Omental fat pad (tissue), 4 donors: Measurements from ENCODE around the gene PACS2. TPM values are rescaled to one million over a fixed set of nuclear protein-coding genes. Genes with fewer than 3 reads are reported as not detected.
"Not testable (repeated sequence)": the region's sequence is repeated elsewhere in the genome, so short reads cannot be mapped to it uniquely, and the experiment has no call there.

Experiments
- ATAC-seq: fragments of 150-250 bp; one replicate; pipeline ENCODE4 v1.9.1; 2016; ENCODE audit warnings: mild to moderate bottlenecking, moderate library complexity; ENCODE audit not compliant: low FRiP score
- DNase-seq: peaks from one replicate; pipeline ENCODE4 v3.0.0-alpha.2; 2019; ENCODE audit warnings: low spot score
- total RNA-seq, 4 donors: library from RNA; depleted of rRNA; stranded (reverse); fragments of >200 nt; gene quantifications; one replicate each; pipeline ENCODE4 v1.1.0, GENCODE V29; 2016
- TF ChIP-seq, protein P1 (sequence below), 3 donors: fragments of 450-650 bp; IDR thresholded peaks; one replicate each; pipeline ENCODE4 v1.5.1; 2016 to 2017; ENCODE audit warnings: antibody characterized with exemption in 3 of 3, mild to moderate bottlenecking in 3 of 3, moderate library complexity in 2 of 3

The PACS2 gene
- total RNA-seq, 4 donors from 2014 or later, result 47.5 to 78.5 (median 68.9) TPM

DNA sequence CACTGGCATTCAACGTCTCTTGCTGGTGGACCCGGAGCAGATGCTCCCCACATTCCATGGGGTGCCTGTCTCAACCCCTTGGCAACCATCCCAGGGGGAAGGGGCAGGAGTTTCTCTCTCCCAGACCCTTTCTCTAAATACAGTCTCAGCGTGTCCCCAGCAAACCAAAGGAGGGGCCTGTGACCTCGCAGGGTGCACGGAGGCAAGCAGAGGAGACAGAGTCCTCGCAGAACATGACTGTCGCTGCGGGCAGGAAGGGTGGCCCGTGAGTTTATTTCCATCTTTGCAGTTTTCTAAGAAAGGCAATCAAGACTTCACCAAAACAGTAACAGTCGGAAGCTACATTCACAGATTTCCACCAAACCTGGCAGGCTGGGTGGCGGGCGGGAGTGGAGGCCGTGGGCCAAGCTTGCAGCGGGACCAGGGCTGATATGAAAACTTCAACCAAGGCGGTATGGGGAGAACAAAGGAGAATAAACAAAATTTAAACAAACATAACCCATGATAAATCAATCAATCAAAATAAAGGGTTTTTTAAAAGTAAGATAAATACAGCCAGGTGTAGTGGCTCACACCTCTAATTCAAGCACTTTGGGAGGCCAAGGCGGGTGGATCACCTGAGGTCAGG, 32.3 kb upstream of the PACS2 start:
- ATAC-seq (no peak), DNase-seq (no peak)
- TF ChIP-seq, protein P1, sequence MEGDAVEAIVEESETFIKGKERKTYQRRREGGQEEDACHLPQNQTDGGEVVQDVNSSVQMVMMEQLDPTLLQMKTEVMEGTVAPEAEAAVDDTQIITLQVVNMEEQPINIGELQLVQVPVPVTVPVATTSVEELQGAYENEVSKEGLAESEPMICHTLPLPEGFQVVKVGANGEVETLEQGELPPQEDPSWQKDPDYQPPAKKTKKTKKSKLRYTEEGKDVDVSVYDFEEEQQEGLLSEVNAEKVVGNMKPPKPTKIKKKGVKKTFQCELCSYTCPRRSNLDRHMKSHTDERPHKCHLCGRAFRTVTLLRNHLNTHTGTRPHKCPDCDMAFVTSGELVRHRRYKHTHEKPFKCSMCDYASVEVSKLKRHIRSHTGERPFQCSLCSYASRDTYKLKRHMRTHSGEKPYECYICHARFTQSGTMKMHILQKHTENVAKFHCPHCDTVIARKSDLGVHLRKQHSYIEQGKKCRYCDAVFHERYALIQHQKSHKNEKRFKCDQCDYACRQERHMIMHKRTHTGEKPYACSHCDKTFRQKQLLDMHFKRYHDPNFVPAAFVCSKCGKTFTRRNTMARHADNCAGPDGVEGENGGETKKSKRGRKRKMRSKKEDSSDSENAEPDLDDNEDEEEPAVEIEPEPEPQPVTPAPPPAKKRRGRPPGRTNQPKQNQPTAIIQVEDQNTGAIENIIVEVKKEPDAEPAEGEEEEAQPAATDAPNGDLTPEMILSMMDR (IDR thresholded peaks at IDR 0.05), result no peak

DNA sequence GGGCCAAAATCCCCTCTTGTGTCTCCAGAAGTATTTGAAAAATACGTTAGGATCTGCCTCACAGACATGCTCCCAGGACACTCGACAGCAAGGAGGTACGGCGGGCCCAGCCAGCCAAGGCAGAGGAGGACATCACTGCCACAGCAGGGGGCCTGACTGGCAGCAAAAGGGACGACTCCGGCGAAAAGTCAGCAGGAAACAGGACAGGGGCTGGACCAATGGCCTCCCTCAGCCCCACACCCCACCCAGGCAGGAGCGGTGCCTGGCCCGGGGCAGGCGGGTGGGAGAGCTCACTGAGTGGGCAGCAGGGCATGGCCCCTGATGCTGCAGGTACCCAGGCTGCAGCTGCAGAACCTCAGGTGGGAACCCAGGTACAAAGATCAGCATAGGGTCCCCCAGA, 31.5 kb upstream of the PACS2 start:
- TF ChIP-seq, protein P1 (IDR thresholded peaks at IDR 0.05), result no peak
- DNase-seq (no peak), ATAC-seq (no peak)

DNA sequence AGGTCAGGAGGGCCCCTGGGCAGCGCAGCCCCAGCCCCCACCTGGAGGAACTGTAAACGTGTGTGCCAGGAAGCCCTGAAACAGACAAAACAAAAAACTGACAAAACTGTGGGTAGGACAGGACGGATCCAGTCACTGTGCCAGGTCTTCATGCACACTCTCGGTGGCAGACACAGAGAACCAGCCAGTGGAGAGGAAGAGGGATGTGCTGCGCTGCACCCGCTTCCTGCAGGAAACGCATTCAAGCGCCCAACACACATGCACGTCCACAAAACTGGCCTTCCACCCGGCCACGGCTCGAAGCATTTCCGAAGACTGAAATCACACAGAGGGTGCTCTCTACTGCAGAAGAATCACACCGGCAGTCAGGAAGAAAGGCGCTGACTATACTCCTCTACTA, 30.6 kb upstream of the PACS2 start:
- ATAC-seq (no peak), DNase-seq (no peak)
- TF ChIP-seq, protein P1 (IDR thresholded peaks at IDR 0.05), result no peak

DNA sequence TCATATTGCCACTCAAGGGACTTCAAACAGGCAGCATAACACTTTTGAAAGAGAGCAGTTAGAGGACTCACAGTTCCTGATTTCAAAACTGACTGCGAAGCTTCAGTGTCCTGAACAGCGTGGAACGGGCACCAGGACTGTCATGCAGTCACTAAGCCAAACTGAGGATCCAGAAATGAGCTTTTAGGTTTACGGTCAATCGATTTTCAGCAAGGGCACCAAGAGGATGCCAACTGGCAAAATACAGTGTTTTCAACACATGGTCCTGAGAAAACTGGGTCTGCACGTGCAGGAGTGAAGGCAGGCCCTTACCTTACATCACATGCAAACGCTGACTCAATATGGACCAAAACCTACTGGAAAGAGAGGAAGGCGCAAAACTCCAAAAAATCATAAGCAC, 29.4 kb upstream of the PACS2 start:
- no peak for DNase-seq
- TF ChIP-seq, protein P1 (IDR thresholded peaks at IDR 0.05), result no peak
- no peak for ATAC-seq

DNA sequence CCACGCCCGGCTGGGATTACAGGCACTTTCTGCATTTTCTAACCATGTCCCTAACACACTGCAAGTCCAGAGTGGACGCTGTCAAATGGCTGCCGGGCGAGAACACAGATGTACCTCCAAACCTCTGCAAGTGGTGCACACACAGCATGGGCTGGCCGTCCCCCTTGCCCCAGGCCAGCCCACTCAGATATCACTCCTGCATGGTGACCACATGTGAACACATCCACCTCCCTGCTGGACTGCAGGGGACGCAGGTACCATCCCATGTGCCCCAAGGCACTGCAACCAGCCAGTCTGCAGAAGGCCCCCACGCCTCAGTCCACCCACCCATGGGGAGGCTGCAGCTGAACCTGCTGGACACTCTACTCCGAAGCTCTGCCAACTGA, 27.8 kb upstream of the PACS2 start:
- no peak for ATAC-seq
- no peak for DNase-seq
- TF ChIP-seq, protein P1 (IDR thresholded peaks at IDR 0.05), result no peak

DNA sequence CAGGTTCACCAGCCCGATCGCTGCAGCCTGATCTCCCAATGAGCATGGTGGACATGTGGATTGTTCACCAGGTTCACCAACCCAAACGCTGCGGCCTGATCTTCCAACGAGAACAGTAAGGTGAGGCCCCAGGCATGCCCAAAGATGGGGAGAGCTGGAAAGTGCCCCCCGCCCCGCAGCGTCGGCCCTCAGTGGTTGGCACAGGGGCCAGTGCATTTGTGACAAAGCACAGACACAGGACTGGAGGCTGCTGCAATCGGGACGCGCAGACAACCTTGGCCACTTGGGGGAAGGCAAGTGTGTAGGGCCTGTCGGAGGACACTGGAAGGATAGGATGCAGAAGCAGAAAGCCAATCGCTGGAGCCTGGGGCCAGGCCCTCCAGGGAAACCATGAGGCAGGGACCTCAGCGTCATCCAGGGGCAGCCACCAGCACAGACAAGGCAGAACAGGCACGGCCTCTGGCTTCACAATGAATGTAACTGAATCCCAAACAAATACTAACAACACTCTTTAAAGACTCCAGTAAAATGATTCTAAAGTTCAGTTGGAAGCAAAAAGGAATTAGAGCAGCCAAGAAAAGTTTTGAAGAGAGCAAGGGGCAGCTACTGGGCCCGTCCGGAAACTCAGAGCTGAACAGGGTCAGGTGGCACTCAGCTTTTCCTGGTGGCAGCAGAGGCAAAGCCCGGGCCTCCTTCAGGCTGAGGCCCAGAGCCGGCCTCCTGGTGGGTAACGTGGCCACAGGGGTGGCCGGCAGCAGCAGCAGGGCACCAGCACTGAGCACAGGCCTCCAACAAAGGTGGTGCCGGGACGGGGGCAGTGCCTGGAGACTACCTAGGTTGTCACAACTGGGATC, 27.1 kb upstream of the PACS2 start:
- TF ChIP-seq, protein P1 (IDR thresholded peaks at IDR 0.05), result no peak
- no peak for ATAC-seq
- DNase-seq, result no peak

DNA sequence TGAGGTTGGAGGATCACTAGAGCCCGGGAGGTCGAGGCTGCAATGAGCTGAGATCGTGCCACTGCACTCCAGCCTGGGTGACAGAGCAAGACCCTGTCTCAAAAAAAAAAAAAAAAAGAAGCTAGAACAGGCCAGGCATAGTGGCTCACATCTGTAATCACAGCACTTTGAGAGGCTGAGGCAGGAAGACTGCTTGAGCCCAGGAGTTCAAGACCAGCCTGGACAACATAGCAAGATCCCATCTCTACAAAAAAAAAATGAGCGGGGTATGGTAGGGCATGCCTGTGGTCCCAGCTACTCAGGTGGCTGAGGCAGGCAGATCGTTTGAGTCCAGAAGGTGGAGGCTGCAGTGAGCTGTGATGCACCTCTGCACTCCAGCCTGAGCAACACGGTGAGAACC, 25.6 kb upstream of the PACS2 start:
- not testable (repeated sequence) for ATAC-seq, DNase-seq
